Gastroesophageal sphincter (tissue), 3 donors: ENCODE data around the gene SLC35E1.

Source experiments
- CTCF ChIP-seq, 4 experiments: fragments of 200-600 bp in 2 of 4; fragments of 450-650 bp in 2 of 4; sonication (generic) in 1 of 4; IDR thresholded peaks; one replicate each; pipeline ENCODE4 v1.5.1; 2017 to 2019; ENCODE audit warnings: antibody characterized with exemption in 4 of 4, mild to moderate bottlenecking in 2 of 4, moderate library complexity in 2 of 4
- EP300 ChIP-seq: sonication (generic); formaldehyde crosslinking; IDR thresholded peaks from one replicate; pipeline ENCODE4 v1.6.1; 2017; ENCODE audit warnings: antibody characterized with exemption, mild to moderate bottlenecking
- POLR2A ChIP-seq, 2 donors: fragments of 450-650 bp; IDR thresholded peaks; one replicate each; pipeline ENCODE4 v1.6.1; 2017; ENCODE audit warnings: antibody characterized with exemption in 2 of 2, mild to moderate bottlenecking in 2 of 2, moderate library complexity in 1 of 2
- POLR2AphosphoS5 ChIP-seq: sonication (generic); formaldehyde crosslinking; IDR thresholded peaks from one replicate; pipeline ENCODE4 v1.6.1; 2017; ENCODE audit warnings: antibody characterized with exemption

- TF ChIP-seq CTCF (IDR thresholded peaks at IDR 0.05) = no peak
- no peak for TF ChIP-seq POLR2AphosphoS5
- no peak for TF ChIP-seq POLR2A (IDR thresholded peaks at IDR 0.05)
- no peak for TF ChIP-seq EP300
Observed at GRCh38 chr19:16554776-16555175, 17.4 kb downstream of the SLC35E1 start.
